CD14-positive monocyte (primary cell): Measurements from ENCODE around the gene NUAK1. TPM values are rescaled to one million over a fixed set of nuclear protein-coding genes. Genes with fewer than 3 reads are reported as not detected.

Source experiments
- DNase-seq, 3 donors: peaks; one replicate each; pipeline ENCODE4 v3.0.0-alpha.2; 2011 to 2022
- H2AFZ ChIP-seq: 2 replicates; pipeline ENCODE4 v1.6.0; 2012; ENCODE audit warnings: mild to moderate bottlenecking, low read depth, low read length, inconsistent platforms; ENCODE audit not compliant: insufficient read depth, poor library complexity, severe bottlenecking
- H3K27ac ChIP-seq, 2 donors: 1 replicate in 1 of 2; 2 replicates in 1 of 2; pipeline ENCODE4 v1.5.1; 2012 to 2013; ENCODE audit warnings: low read length in 2 of 2, control low read depth in 1 of 2, inconsistent platforms in 1 of 2, low read depth in 1 of 2, mild to moderate bottlenecking in 1 of 2
- H3K27me3 ChIP-seq, 2 donors: one replicate each; pipeline versions ENCODE4 v1.6.0 to v1.6.1; 2011 to 2013; ENCODE audit warnings: low read length in 2 of 2; ENCODE audit not compliant: control insufficient read depth in 2 of 2, insufficient read depth in 2 of 2
- H3K36me3 ChIP-seq, 2 donors: replicated peaks in 1 of 2; 1 replicate in 1 of 2; 2 replicates in 1 of 2; pipeline versions ENCODE4 v1.5.1 to v1.6.1; 2012 to 2013; ENCODE audit warnings: low read length in 2 of 2, control low read depth in 1 of 2, inconsistent platforms in 1 of 2, mild to moderate bottlenecking in 1 of 2; ENCODE audit not compliant: insufficient read depth in 2 of 2, control insufficient read depth in 1 of 2
- H3K4me1 ChIP-seq, 2 donors: 1 replicate in 1 of 2; 2 replicates in 1 of 2; pipeline versions ENCODE4 v1.5.1 to v1.6.1; 2012 to 2013; ENCODE audit warnings: low read length in 2 of 2, control low read depth in 1 of 2, inconsistent platforms in 1 of 2, mild to moderate bottlenecking in 1 of 2, moderate library complexity in 1 of 2; ENCODE audit not compliant: insufficient read depth in 2 of 2, control insufficient read depth in 1 of 2
- H3K4me2 ChIP-seq: replicated peaks from 2 replicates; pipeline ENCODE3; 2012; ENCODE audit warnings: low read length, moderate library complexity, mild to moderate bottlenecking; ENCODE audit not compliant: poor library complexity, severe bottlenecking; ENCODE audit errors: extremely low read depth
- H3K4me3 ChIP-seq, 3 experiments: fragments of 200-600 bp in 1 of 3; sonication (generic) in 1 of 3; replicated peaks in 1 of 3; 1 replicate in 2 of 3; 2 replicates in 1 of 3; pipeline ENCODE4 v1.5.1; 2011 to 2013; ENCODE audit warnings: low read length in 3 of 3, mild to moderate bottlenecking in 3 of 3, control low read depth in 2 of 3, low read depth in 2 of 3, inconsistent platforms in 1 of 3, moderate library complexity in 1 of 3
- H3K79me2 ChIP-seq: 2 replicates; pipeline ENCODE4 v1.6.0; 2012; ENCODE audit warnings: mild to moderate bottlenecking, control low read depth, inconsistent platforms, low read length, moderate library complexity; ENCODE audit not compliant: insufficient read depth
- H3K9ac ChIP-seq: 2 replicates; pipeline ENCODE4 v1.6.0; 2017; ENCODE audit warnings: low read length, mild to moderate bottlenecking; ENCODE audit not compliant: insufficient read depth, poor library complexity, severe bottlenecking
- H3K9me3 ChIP-seq, 2 donors: replicated peaks in 1 of 2; 1 replicate in 1 of 2; 2 replicates in 1 of 2; pipeline versions ENCODE4 v1.5.1 to v1.6.1; 2012 to 2013; ENCODE audit warnings: low read length in 2 of 2, control low read depth in 1 of 2; ENCODE audit not compliant: control insufficient read depth in 1 of 2, insufficient read depth in 1 of 2
- H4K20me1 ChIP-seq: 2 replicates; pipeline ENCODE4 v1.6.0; 2012; ENCODE audit warnings: mild to moderate bottlenecking, low read length, control low read depth, moderate library complexity; ENCODE audit not compliant: insufficient read depth
- H3K27ac Mint-ChIP-seq, 7 donors: one replicate each; pipeline ENCODE4 v1.8.0; 2020; ENCODE audit warnings: mild to moderate bottlenecking in 7 of 7, mixed read lengths in 7 of 7, moderate library complexity in 6 of 7, inconsistent platforms in 2 of 7
- H3K27me3 Mint-ChIP-seq, 3 donors: one replicate each; pipeline ENCODE4 v1.8.0; 2021 to 2022; ENCODE audit warnings: low read depth in 3 of 3, mild to moderate bottlenecking in 3 of 3, mixed read lengths in 3 of 3, moderate library complexity in 3 of 3, inconsistent platforms in 1 of 3
- H3K36me3 Mint-ChIP-seq, 2 donors: one replicate each; pipeline ENCODE4 v1.8.0; 2020; ENCODE audit warnings: mixed read lengths in 2 of 2, inconsistent platforms in 1 of 2, mild to moderate bottlenecking in 1 of 2
- H3K4me1 Mint-ChIP-seq: one replicate; pipeline ENCODE4 v1.8.0; 2020; ENCODE audit warnings: mild to moderate bottlenecking, mixed read lengths
- H3K4me3 Mint-ChIP-seq, 2 donors: one replicate each; pipeline ENCODE4 v1.8.0; 2020; ENCODE audit warnings: mild to moderate bottlenecking in 2 of 2, mixed read lengths in 2 of 2, moderate library complexity in 1 of 2
- H3K9me3 Mint-ChIP-seq, 7 donors: one replicate each; pipeline ENCODE4 v1.8.0; 2020 to 2022; ENCODE audit warnings: mixed read lengths in 7 of 7, mild to moderate bottlenecking in 6 of 7, moderate library complexity in 6 of 7, inconsistent platforms in 2 of 7
- CTCF ChIP-seq: fragments of 200-600 bp; IDR thresholded peaks from one replicate; pipeline ENCODE4 v1.8.0; 2022; ENCODE audit warnings: antibody characterized with exemption, mild to moderate bottlenecking
- WGBS: methylation state at CpG from one replicate; pipeline ENCODE4 v1.1.5; 2013; ENCODE audit warnings: missing lambda C conversion rate; ENCODE audit not compliant: insufficient coverage; 5-methylcytosine and 5-hydroxymethylcytosine counted together
- intact Hi-C, 2 donors: fragments of 100-400 bp; cut with micrococcal nuclease; formaldehyde crosslinking; loops; one replicate each; pipeline versions ENCODE4 v1.15.0 to v1.15.1; 2023
- polyA plus RNA-seq, 3 donors: library from polyadenylated mRNA; depleted of rRNA in 1 of 3; unstranded in 2 of 3; stranded (reverse) in 1 of 3; fragments of 300-500 nt in 2 of 3; fragments of >200 nt in 1 of 3; fragmentation: Illumina TruSeq in 2 of 3; gene quantifications; 1 replicate in 2 of 3; 2 replicates in 1 of 3; pipeline ENCODE4 v1.2.3, GENCODE V29; 2012 to 2021

The NUAK1 gene
- polyA plus RNA-seq, 3 donors: not detected

GRCh38 chr12:106080791-106081170 lies 58.0 kb downstream of the NUAK1 start:
- Histone ChIP-seq H3K27me3 (peaks cover 0 to 3% of the 10 kb centered on the region in 2 donors), H3K79me2 (no peaks in the 10 kb centered on the region), H3K36me3 (no peaks in the 10 kb centered on the region), H4K20me1 (no peaks in the 10 kb centered on the region), H3K4me2 (no peak overlapping the region), H3K9me3 (no peaks in the 10 kb centered on the region), H3K4me1 (no peaks in the 10 kb centered on the region), H2AFZ (no peak overlapping the region), H3K9ac (no peak overlapping the region), H3K27ac (no peak overlapping the region), H3K4me3 (no peak overlapping the region)
- peaks cover 7 to 9% (median 8%) of the 10 kb centered on the region in 3 donors for H3K27me3 Mint-ChIP-seq
- no peaks in the 10 kb centered on the region for H3K36me3 Mint-ChIP-seq
- no peak for TF ChIP-seq CTCF
- no peak for DNase-seq
- intact Hi-C loops: no loop called here
- H3K9me3 Mint-ChIP-seq: peaks cover 0 to 4% (median 1%) of the 10 kb centered on the region in 7 donors
- no peaks in the 10 kb centered on the region for H3K4me1 Mint-ChIP-seq
- H3K27ac Mint-ChIP-seq: no peak overlapping the region
- H3K4me3 Mint-ChIP-seq: no peak overlapping the region
- WGBS: 93% methylated on average over 5 of the region's 5 CpGs

GRCh38 chr12:106080041-106080790 lies 58.5 kb downstream of the NUAK1 start:
- intact Hi-C loops: no loop called here
- 85% methylated on average over 6 of the region's 9 CpGs for WGBS
- peaks cover 7 to 8% (median 8%) of the 10 kb centered on the region in 3 donors for H3K27me3 Mint-ChIP-seq
- no peaks in the 10 kb centered on the region for H3K79me2 ChIP-seq
- no peaks in the 10 kb centered on the region for H4K20me1 ChIP-seq
- H3K9me3 Mint-ChIP-seq: peaks cover 0 to 4% (median 0%) of the 10 kb centered on the region in 7 donors
- no peaks in the 10 kb centered on the region for H3K4me1 Mint-ChIP-seq
- no peak for TF ChIP-seq CTCF
- peaks cover 0 to 3% of the 10 kb centered on the region in 2 donors for H3K27me3 ChIP-seq
- H3K9ac ChIP-seq: no peak overlapping the region
- H3K4me3 Mint-ChIP-seq: no peak overlapping the region
- no peaks in the 10 kb centered on the region for H3K36me3 ChIP-seq
- no peak overlapping the region for H3K4me3 ChIP-seq
- no peak for DNase-seq
- H2AFZ ChIP-seq: no peak overlapping the region
- H3K4me1 ChIP-seq: no peaks in the 10 kb centered on the region
- H3K9me3 ChIP-seq: no peaks in the 10 kb centered on the region
- H3K4me2 ChIP-seq: no peak overlapping the region
- no peak overlapping the region for H3K27ac ChIP-seq
- no peak overlapping the region for H3K27ac Mint-ChIP-seq
- H3K36me3 Mint-ChIP-seq: no peaks in the 10 kb centered on the region
